DOHH2 (cell line): ENCODE measurements around the gene CNTNAP5.

Experiments used
- EZH2phosphoT487 ChIP-seq: fragments of 200-600 bp; sonication (generic); IDR thresholded peaks from 2 replicates; pipeline ENCODE4 v1.6.1; 2017; ENCODE audit warnings: borderline replicate concordance, mild to moderate bottlenecking, antibody characterized with exemption, low read length, moderate library complexity, mixed read lengths
- TF ChIP-seq, protein P1 (sequence below): fragments of 200-600 bp; sonication (generic); IDR thresholded peaks from one replicate; pipeline ENCODE4 v1.5.1; 2014; ENCODE audit warnings: antibody characterized with exemption, mild to moderate bottlenecking, low read depth, low read length; ENCODE audit not compliant: poor library complexity, severe bottlenecking

DNA sequence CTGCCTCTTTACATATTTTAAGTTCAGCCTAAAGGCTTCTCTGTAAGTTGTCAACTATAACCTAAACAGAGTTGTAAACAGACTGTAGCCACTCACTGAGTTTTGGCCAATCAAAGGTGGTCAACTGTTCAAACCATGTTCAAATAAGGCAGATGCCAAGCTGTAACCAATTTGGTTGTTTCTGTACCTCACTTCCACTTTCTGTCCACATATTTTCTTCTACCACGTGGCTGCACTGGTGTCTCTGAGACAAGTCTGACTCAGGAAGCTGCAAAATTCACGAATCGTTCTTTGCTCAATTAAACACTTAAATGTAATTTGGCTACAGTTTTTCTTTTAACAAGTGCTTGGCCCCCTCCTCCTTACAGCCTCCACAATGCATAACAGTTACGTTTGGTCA lies 555.2 kb downstream of the CNTNAP5 start:
- TF ChIP-seq, protein P1, sequence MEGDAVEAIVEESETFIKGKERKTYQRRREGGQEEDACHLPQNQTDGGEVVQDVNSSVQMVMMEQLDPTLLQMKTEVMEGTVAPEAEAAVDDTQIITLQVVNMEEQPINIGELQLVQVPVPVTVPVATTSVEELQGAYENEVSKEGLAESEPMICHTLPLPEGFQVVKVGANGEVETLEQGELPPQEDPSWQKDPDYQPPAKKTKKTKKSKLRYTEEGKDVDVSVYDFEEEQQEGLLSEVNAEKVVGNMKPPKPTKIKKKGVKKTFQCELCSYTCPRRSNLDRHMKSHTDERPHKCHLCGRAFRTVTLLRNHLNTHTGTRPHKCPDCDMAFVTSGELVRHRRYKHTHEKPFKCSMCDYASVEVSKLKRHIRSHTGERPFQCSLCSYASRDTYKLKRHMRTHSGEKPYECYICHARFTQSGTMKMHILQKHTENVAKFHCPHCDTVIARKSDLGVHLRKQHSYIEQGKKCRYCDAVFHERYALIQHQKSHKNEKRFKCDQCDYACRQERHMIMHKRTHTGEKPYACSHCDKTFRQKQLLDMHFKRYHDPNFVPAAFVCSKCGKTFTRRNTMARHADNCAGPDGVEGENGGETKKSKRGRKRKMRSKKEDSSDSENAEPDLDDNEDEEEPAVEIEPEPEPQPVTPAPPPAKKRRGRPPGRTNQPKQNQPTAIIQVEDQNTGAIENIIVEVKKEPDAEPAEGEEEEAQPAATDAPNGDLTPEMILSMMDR = no peak
- TF ChIP-seq EZH2phosphoT487 = no peak
